Omental fat pad (tissue), 4 donors: ENCODE data around the gene WDFY4. TPM values are rescaled to one million over a fixed set of nuclear protein-coding genes. Genes with fewer than 3 reads are reported as not detected.

Source experiments
- ATAC-seq: fragments of 150-250 bp; one replicate; pipeline ENCODE4 v1.9.1; 2016; ENCODE audit warnings: mild to moderate bottlenecking, moderate library complexity; ENCODE audit not compliant: low FRiP score
- DNase-seq: peaks from one replicate; pipeline ENCODE4 v3.0.0-alpha.2; 2019; ENCODE audit warnings: low spot score
- total RNA-seq, 4 donors: library from RNA; depleted of rRNA; stranded (reverse); fragments of >200 nt; gene quantifications; one replicate each; pipeline ENCODE4 v1.1.0, GENCODE V29; 2016
- TF ChIP-seq, protein P1 (sequence below), 3 donors: fragments of 450-650 bp; IDR thresholded peaks; one replicate each; pipeline ENCODE4 v1.5.1; 2016 to 2017; ENCODE audit warnings: antibody characterized with exemption in 3 of 3, mild to moderate bottlenecking in 3 of 3, moderate library complexity in 2 of 3

WDFY4 gene
- total RNA-seq, 4 donors from 2014 or later = 6.8 to 21.4 (median 10.5) TPM

DNA sequence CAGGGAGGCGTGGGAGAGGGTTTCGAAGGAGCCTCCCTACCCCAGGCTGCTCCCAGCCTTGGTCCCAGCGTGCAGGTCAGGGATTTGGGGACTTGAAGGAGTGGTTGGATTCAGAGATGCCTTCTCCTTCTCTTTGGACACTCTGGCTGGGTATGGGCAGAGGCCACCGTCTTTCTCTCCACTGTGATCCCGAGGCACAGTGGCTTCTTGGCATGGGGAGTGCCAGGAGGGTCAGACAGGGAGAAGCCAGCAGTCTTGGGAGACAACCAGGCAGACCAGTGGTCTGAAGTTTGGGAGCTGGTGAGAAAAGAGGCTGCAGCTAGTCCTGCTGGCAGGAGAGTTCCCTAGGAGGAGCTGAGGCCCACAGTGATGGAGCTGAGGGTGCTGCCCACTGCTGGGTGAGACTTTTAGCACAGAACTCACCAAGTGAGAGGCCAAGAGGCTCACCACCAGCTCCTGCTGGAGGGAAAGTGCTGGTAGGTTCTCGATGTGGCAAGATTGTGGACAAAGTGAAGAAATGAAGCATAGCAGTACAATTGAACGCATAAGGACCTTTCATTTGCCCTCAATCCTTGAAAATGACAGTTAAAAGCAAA is 35.2 kb upstream of the WDFY4 start:
- ATAC-seq (no peak), DNase-seq (no peak)
- TF ChIP-seq, protein P1, sequence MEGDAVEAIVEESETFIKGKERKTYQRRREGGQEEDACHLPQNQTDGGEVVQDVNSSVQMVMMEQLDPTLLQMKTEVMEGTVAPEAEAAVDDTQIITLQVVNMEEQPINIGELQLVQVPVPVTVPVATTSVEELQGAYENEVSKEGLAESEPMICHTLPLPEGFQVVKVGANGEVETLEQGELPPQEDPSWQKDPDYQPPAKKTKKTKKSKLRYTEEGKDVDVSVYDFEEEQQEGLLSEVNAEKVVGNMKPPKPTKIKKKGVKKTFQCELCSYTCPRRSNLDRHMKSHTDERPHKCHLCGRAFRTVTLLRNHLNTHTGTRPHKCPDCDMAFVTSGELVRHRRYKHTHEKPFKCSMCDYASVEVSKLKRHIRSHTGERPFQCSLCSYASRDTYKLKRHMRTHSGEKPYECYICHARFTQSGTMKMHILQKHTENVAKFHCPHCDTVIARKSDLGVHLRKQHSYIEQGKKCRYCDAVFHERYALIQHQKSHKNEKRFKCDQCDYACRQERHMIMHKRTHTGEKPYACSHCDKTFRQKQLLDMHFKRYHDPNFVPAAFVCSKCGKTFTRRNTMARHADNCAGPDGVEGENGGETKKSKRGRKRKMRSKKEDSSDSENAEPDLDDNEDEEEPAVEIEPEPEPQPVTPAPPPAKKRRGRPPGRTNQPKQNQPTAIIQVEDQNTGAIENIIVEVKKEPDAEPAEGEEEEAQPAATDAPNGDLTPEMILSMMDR (IDR thresholded peaks at IDR 0.05) = no peak

DNA sequence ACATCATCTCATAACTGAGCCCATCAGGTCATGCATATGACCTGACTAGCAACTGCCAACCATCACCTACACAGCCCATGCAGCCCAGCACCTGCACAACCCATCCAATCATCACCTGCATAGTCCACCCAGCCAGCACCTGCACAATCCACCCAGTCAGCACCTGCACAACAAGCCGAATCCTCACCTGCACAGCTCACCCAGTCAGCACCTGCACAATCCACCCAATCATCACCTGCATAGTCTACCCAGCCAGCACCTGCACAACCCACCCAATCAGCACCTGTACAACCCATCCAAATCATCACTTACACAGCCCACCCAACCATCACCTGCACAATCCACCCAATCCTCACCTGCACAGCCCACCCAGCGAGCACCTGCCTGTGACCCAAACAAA is 33.4 kb upstream of the WDFY4 start:
- no peak for ATAC-seq
- DNase-seq = no peak
- TF ChIP-seq, protein P1 (IDR thresholded peaks at IDR 0.05) = no peak

- TF ChIP-seq, protein P1 (IDR thresholded peaks at IDR 0.05) = no peak
- no peak for ATAC-seq
- no peak for DNase-seq
Observed at GRCh38 chr10:48651839-48652238, 32.8 kb upstream of the WDFY4 start.

DNA sequence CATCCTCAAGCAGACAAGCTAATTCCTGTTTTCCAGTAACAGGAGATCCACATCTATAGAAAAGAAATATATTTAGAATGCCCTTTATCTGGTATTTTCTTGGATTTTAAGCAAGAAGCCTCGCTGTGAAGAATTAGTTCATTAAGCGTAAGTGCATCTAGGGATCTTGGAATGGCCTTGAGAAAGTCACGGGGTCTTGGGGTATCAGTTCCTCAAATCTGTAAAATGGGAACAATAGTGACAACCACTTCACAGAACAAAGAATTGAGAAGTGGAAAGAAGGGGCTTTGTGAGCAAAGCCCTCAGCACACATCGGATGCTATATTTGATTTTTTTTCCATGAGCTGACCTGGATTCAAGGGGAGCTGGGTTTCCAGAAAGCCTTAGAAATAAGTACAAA is 32.3 kb upstream of the WDFY4 start:
- TF ChIP-seq, protein P1 (IDR thresholded peaks at IDR 0.05) = no peak
- DNase-seq (no peak), ATAC-seq (no peak)

GRCh38 chr10:48653347-48653746 is 31.3 kb upstream of the WDFY4 start:
- ATAC-seq = no peak
- no peak for DNase-seq
- TF ChIP-seq, protein P1 (IDR thresholded peaks at IDR 0.05) = no peak

DNA sequence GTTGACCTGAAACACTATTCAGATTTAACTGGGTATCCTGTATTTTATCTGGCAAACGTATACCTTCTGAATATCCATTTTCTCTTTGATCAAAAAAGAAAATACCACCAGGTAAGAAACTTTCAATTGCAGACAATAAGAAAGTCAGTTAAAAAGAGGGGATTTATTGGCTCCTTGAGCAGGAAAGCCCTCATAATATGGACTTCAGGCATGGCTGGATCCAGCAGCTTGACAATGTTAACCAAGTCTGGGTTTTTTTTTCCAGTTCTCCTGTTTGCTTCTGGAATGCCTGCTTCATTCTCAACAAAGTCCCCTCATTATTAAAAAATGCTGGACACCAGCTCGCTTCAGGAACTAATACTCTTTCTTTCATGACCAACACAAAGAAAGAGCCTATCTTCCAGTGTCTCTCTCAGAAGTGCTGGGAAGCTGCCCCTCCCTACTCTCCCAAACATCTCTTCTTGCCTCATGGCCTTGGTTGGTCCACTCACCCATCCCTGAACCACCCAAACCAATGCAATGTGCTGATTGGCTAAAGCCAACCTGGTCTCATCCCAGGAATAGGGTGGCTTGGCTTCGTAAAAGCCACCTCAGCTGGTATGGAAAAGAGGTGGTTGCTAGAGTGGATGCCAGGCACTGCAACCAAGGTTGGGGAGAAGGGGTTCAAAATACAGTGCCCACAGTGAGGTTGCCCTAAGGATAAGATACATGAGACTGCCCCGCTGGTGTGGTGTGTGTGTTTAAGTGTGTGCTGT is 30.6 kb upstream of the WDFY4 start:
- ATAC-seq (no peak), DNase-seq (no peak)
- TF ChIP-seq, protein P1 (IDR thresholded peaks at IDR 0.05) = no peak
